Posterior vena cava (tissue), 2 donors: Measurements from ENCODE around the gene PDSS2. TPM values are rescaled to one million over a fixed set of nuclear protein-coding genes. Genes with fewer than 3 reads are reported as not detected.

ENCODE experiments used
- DNase-seq: peaks from one replicate; pipeline ENCODE4 v3.0.0-alpha.2; 2020; ENCODE audit warnings: low spot score
- intact Hi-C, 2 donors: fragments of 100-400 bp; cut with DNase I; formaldehyde crosslinking; loops; one replicate each; pipeline versions ENCODE4 v1.14.1 to v1.14.2; 2022 to 2023
- total RNA-seq, 2 donors: library from RNA; stranded (reverse); fragmentation: NEBNext Ultra II Directional; extraction: Animal tissue kit (Norgen Biotek cat#: 25700); gene quantifications; one replicate each; pipeline ENCODE4 v1.2.1, GENCODE V29; 2021
- donor health status: DM: yes; HTN: yes; CAD: no.
- donor health status: DM: yes; HTN: yes; CAD: no.

Gene PDSS2
- total RNA-seq, 2 donors from 2014 or later = 10.1 to 11.6 TPM

- intact Hi-C loops = no loop called here
These were observed 213.0 kb downstream of the PDSS2 start for GRCh38 chr6:107246249-107246971.

GRCh38 chr6:107244742-107245480 lies 214.5 kb downstream of the PDSS2 start:
- intact Hi-C loops = no loop called here
- no peak for DNase-seq

More at GRCh38 chr6:107246249-107246971, 213.0 kb downstream of the PDSS2 start:
- DNase-seq = no peak

GRCh38 chr6:107244082-107244741 lies 215.2 kb downstream of the PDSS2 start:
- intact Hi-C loops = no loop called here
- no peak for DNase-seq

- no peak for DNase-seq
- intact Hi-C loops = no loop called here
These were observed 215.9 kb downstream of the PDSS2 start for GRCh38 chr6:107243471-107243870.

- intact Hi-C loops = no loop called here
- no peak for DNase-seq
These were observed 221.2 kb downstream of the PDSS2 start for GRCh38 chr6:107237992-107238660.

- no peak for DNase-seq
These were observed 223.9 kb downstream of the PDSS2 start for GRCh38 chr6:107235511-107235910.

GRCh38 chr6:107235007-107235406 lies 224.4 kb downstream of the PDSS2 start:
- intact Hi-C loops = no loop called here
- no peak for DNase-seq

More at GRCh38 chr6:107235511-107235910, 223.9 kb downstream of the PDSS2 start:
- intact Hi-C loops = no loop called here

GRCh38 chr6:107231243-107231642 lies 228.1 kb downstream of the PDSS2 start:
- intact Hi-C loops = no loop called here
- no peak for DNase-seq

- DNase-seq = no peak
- intact Hi-C loops = no loop called here
These were observed 228.9 kb downstream of the PDSS2 start for GRCh38 chr6:107230448-107230847.

GRCh38 chr6:107230024-107230423 lies 229.3 kb downstream of the PDSS2 start:
- DNase-seq = no peak
- intact Hi-C loops = no loop called here

- no peak for DNase-seq
- intact Hi-C loops = no loop called here
These were observed 230.6 kb downstream of the PDSS2 start for GRCh38 chr6:107228754-107229153.

GRCh38 chr6:107221519-107221918 lies 237.8 kb downstream of the PDSS2 start:
- intact Hi-C loops = no loop called here
- no peak for DNase-seq

GRCh38 chr6:107219851-107220250 lies 239.5 kb downstream of the PDSS2 start:
- intact Hi-C loops = no loop called here
- DNase-seq = no peak

GRCh38 chr6:107218142-107218541 lies 241.2 kb downstream of the PDSS2 start:
- intact Hi-C loops = no loop called here

GRCh38 chr6:107217248-107217647 lies 242.1 kb downstream of the PDSS2 start:
- intact Hi-C loops = no loop called here

More at GRCh38 chr6:107218142-107218541, 241.2 kb downstream of the PDSS2 start:
- DNase-seq = no peak

GRCh38 chr6:107216197-107216933 lies 243.0 kb downstream of the PDSS2 start:
- intact Hi-C loops = no loop called here
- no peak for DNase-seq

More at GRCh38 chr6:107217248-107217647, 242.1 kb downstream of the PDSS2 start:
- DNase-seq = no peak

GRCh38 chr6:107215334-107215733 lies 244.0 kb downstream of the PDSS2 start:
- DNase-seq = no peak
- intact Hi-C loops = no loop called here

GRCh38 chr6:107214655-107215054 lies 244.7 kb downstream of the PDSS2 start:
- intact Hi-C loops = no loop called here
- DNase-seq = no peak
